ENCODE measurements around the gene CHST11. TPM values are rescaled to one million over a fixed set of nuclear protein-coding genes. Genes with fewer than 3 reads are reported as not detected.

The CHST11 gene
- total RNA-seq, 1 experiment from 2014 or later: 1.1 TPM

DNA sequence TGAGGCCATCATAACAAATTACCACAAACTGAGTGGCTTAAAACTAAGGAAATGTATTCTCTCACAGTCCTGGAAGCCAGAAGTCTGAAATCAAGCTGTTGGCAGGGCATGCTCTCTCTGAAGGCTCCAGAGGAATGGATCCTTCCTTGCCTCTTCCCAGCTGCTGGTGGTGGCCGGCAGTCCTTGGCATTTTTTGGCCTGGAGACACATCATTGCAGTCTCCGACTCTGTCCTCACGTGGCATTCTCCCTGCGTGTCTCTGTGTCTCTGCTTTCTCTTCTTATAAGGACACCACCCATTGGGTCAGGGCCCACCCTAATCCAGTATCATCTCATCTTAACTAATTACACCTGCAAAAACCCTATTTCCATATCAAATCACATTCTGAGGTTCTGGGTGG lies 295.3 kb downstream of the CHST11 start:
- CTCF ChIA-PET: no interaction called here
- intact Hi-C loops (cut with micrococcal nuclease; ENCODE audit: unreplicated experiment): no loop called here
- no peak for DNase-seq
- TF ChIP-seq, protein P1, sequence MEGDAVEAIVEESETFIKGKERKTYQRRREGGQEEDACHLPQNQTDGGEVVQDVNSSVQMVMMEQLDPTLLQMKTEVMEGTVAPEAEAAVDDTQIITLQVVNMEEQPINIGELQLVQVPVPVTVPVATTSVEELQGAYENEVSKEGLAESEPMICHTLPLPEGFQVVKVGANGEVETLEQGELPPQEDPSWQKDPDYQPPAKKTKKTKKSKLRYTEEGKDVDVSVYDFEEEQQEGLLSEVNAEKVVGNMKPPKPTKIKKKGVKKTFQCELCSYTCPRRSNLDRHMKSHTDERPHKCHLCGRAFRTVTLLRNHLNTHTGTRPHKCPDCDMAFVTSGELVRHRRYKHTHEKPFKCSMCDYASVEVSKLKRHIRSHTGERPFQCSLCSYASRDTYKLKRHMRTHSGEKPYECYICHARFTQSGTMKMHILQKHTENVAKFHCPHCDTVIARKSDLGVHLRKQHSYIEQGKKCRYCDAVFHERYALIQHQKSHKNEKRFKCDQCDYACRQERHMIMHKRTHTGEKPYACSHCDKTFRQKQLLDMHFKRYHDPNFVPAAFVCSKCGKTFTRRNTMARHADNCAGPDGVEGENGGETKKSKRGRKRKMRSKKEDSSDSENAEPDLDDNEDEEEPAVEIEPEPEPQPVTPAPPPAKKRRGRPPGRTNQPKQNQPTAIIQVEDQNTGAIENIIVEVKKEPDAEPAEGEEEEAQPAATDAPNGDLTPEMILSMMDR (IDR thresholded peaks at IDR 0.05; ENCODE audit: unreplicated experiment): no peak
- peaks cover 26% of the 10 kb centered on the region for H3K27me3 Mint-ChIP-seq (ENCODE audit: unreplicated experiment)
- H3K4me1 Mint-ChIP-seq (ENCODE audit: low read depth, unreplicated experiment): peaks cover 5% of the 10 kb centered on the region
- no peak overlapping the region for H3K4me3 Mint-ChIP-seq (ENCODE audit: low read depth, unreplicated experiment)
- BruUV-seq (replicated peaks): no TSS peak
- H3K36me3 Mint-ChIP-seq (ENCODE audit: insufficient read depth, unreplicated experiment): no peaks in the 10 kb centered on the region
- no peaks in the 10 kb centered on the region for H3K9me3 Mint-ChIP-seq (ENCODE audit: low read depth, unreplicated experiment)
- H3K27ac Mint-ChIP-seq (ENCODE audit: unreplicated experiment): peak overlapping the region; percentile 7

DNA sequence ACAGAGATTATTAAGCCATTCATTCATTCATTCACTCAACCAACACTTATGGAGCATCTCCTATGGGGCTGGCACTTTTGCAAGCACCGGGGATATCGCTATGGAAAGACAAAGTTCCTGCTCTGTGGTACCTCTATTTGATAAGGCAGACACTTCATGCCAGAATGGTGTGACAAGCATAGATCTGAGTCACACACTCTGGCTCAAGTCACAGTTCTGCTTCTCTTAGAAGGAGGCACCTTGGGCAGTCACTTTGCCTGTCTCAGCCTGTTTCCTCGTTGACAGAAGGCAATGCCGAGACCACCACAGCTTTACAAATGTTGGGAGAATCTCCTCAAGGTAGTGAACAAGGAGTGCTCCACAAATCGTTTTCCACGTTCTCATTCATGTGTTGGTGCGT lies 296.1 kb downstream of the CHST11 start:
- no peak for DNase-seq
- no TSS peak for BruUV-seq (replicated peaks)
- Mint-ChIP-seq H3K27me3 (ENCODE audit: unreplicated experiment) (peaks cover 18% of the 10 kb centered on the region), H3K27ac (ENCODE audit: unreplicated experiment) (no peak overlapping the region), H3K4me1 (ENCODE audit: low read depth, unreplicated experiment) (peaks cover 5% of the 10 kb centered on the region), H3K4me3 (ENCODE audit: low read depth, unreplicated experiment) (no peak overlapping the region), H3K9me3 (ENCODE audit: low read depth, unreplicated experiment) (no peaks in the 10 kb centered on the region), H3K36me3 (ENCODE audit: insufficient read depth, unreplicated experiment) (no peaks in the 10 kb centered on the region)
- TF ChIP-seq, protein P1 (IDR thresholded peaks at IDR 0.05; ENCODE audit: unreplicated experiment): no peak
- intact Hi-C loops (cut with micrococcal nuclease; ENCODE audit: unreplicated experiment): no loop called here
- CTCF ChIA-PET: no interaction called here

DNA sequence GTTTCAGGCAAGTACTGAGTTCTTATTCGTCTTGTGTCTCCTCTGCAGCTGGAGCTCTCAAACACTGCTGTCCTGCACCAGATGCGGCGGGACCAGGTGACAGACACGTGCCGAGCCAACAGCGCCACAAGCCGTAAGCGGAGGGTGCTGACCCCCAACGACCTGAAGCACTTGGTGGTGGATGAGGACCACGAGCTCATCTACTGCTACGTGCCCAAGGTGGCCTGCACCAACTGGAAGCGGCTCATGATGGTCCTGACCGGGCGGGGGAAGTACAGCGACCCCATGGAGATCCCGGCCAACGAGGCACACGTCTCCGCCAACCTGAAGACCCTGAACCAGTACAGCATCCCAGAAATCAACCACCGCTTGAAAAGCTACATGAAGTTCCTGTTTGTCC lies 300.2 kb downstream of the CHST11 start:
- CTCF ChIA-PET: interaction anchor here (0.6 kb wide), 1 partner anchor 18 kb away, joined by 3 read pairs; no protein-coding TSS in a partner anchor
- Mint-ChIP-seq H3K4me3 (ENCODE audit: low read depth, unreplicated experiment) (no peak overlapping the region), H3K27ac (ENCODE audit: unreplicated experiment) (no peak overlapping the region), H3K27me3 (ENCODE audit: unreplicated experiment) (peaks cover 24% of the 10 kb centered on the region), H3K9me3 (ENCODE audit: low read depth, unreplicated experiment) (no peaks in the 10 kb centered on the region), H3K4me1 (ENCODE audit: low read depth, unreplicated experiment) (no peaks in the 10 kb centered on the region), H3K36me3 (ENCODE audit: insufficient read depth, unreplicated experiment) (no peaks in the 10 kb centered on the region)
- BruUV-seq (replicated peaks): no TSS peak
- no peak for DNase-seq
- TF ChIP-seq, protein P1 (IDR thresholded peaks at IDR 0.05; ENCODE audit: unreplicated experiment): no peak
- intact Hi-C loops (cut with micrococcal nuclease; ENCODE audit: unreplicated experiment): no loop called here

DNA sequence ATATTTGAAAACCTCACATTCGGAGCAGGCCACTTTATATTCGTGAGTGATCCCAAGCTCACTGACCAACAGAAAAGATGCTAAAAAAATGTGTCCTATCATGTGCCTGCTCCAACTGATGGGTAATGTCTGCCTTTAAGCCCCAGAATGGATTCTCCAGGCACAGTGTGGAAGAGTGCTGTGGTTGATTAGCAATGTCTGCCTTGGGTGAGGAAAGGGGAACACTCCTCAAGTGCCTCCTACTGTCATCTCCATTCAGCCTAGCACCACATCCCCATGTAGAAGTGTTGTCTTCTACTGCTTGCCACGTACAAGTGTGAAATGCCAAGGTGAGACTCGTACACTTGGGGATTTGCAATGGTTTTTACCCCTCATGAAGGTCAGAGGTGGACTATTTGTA lies 302.0 kb downstream of the CHST11 start:
- BruUV-seq (replicated peaks): no TSS peak

More for the DNA sequence above, 302.0 kb downstream of the CHST11 start:
- TF ChIP-seq, protein P1 (IDR thresholded peaks at IDR 0.05; ENCODE audit: unreplicated experiment): no peak
- DNase-seq: no peak
- Mint-ChIP-seq H3K9me3 (ENCODE audit: low read depth, unreplicated experiment) (no peaks in the 10 kb centered on the region), H3K4me3 (ENCODE audit: low read depth, unreplicated experiment) (no peak overlapping the region), H3K36me3 (ENCODE audit: insufficient read depth, unreplicated experiment) (no peaks in the 10 kb centered on the region), H3K27ac (ENCODE audit: unreplicated experiment) (no peak overlapping the region), H3K27me3 (ENCODE audit: unreplicated experiment) (peaks cover 26% of the 10 kb centered on the region), H3K4me1 (ENCODE audit: low read depth, unreplicated experiment) (no peaks in the 10 kb centered on the region)
- intact Hi-C loops (cut with micrococcal nuclease; ENCODE audit: unreplicated experiment): no loop called here
- CTCF ChIA-PET: no interaction called here
